Measurements from ENCODE around the gene SEZ6. TPM values are rescaled to one million over a fixed set of nuclear protein-coding genes. Genes with fewer than 3 reads are reported as not detected.

SEZ6 gene
- total RNA-seq, 2 experiments from 2014 or later = 0.31 TPM; not detected in 1

GRCh38 chr17:28975031-28975430 is 30.8 kb downstream of the SEZ6 start:
- H3K27ac ChIP-seq (ENCODE audit: low read depth in 1 of 2, low read length in 2 of 2) = no peak overlapping the region
- ChIA-PET CTCF (no interaction called here), POLR2A (no interaction called here)
- H3K4me3 ChIP-seq (ENCODE audit: low read length) = no peak overlapping the region
- H3K36me3 Mint-ChIP-seq (ENCODE audit: low read depth) = no peaks in the 10 kb centered on the region
- H3K9me3 Mint-ChIP-seq = no peaks in the 10 kb centered on the region
- H3K36me3 ChIP-seq (ENCODE audit: insufficient read depth, low read length) = no peaks in the 10 kb centered on the region
- no peak overlapping the region for H3K4me3 Mint-ChIP-seq
- intact Hi-C loops (cut with DNase I, micrococcal nuclease) = no loop called here
- H3K27ac Mint-ChIP-seq = no peak overlapping the region
- H3K27me3 Mint-ChIP-seq = no peaks in the 10 kb centered on the region
- TF ChIP-seq, protein P1, sequence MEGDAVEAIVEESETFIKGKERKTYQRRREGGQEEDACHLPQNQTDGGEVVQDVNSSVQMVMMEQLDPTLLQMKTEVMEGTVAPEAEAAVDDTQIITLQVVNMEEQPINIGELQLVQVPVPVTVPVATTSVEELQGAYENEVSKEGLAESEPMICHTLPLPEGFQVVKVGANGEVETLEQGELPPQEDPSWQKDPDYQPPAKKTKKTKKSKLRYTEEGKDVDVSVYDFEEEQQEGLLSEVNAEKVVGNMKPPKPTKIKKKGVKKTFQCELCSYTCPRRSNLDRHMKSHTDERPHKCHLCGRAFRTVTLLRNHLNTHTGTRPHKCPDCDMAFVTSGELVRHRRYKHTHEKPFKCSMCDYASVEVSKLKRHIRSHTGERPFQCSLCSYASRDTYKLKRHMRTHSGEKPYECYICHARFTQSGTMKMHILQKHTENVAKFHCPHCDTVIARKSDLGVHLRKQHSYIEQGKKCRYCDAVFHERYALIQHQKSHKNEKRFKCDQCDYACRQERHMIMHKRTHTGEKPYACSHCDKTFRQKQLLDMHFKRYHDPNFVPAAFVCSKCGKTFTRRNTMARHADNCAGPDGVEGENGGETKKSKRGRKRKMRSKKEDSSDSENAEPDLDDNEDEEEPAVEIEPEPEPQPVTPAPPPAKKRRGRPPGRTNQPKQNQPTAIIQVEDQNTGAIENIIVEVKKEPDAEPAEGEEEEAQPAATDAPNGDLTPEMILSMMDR (IDR thresholded peaks at IDR 0.05) = no peak
- H3K27me3 ChIP-seq (ENCODE audit: control insufficient read depth in 1 of 2, insufficient read depth in 2 of 2, low read length in 2 of 2) = no peaks in the 10 kb centered on the region
- ATAC-seq (ENCODE audit: poor library complexity) (no peak), DNase-seq (no peak)
- H3K4me1 Mint-ChIP-seq (ENCODE audit: low read depth) = no peaks in the 10 kb centered on the region
- H3K9me3 ChIP-seq (ENCODE audit: control insufficient read depth in 1 of 2, insufficient read depth in 1 of 2, low read length in 2 of 2) = no peaks in the 10 kb centered on the region
- H3K4me1 ChIP-seq (ENCODE audit: insufficient read depth, low read length) = no peaks in the 10 kb centered on the region

DNA sequence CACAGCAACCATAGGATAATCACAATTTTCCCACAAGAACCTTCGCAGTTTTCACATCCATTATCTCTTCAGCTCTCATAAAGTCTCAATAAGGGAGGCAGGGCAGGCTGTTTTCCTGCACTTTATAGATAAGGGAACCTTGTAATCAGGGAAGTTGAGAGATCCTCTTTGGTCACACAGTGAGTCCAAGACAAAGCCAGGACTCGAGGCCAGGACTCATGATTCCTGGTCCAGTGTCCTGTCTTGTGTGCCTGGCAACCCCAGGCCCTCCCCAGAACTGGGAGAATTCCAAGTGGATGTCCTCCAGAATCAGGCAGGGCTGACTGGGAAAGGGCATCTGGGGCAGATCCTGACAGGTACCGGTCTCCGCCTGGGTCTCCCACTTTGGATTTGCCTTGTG is 31.4 kb downstream of the SEZ6 start:
- Mint-ChIP-seq H3K4me3 (no peak overlapping the region), H3K4me1 (ENCODE audit: low read depth) (no peaks in the 10 kb centered on the region), H3K27ac (no peak overlapping the region), H3K36me3 (ENCODE audit: low read depth) (no peaks in the 10 kb centered on the region), H3K27me3 (no peaks in the 10 kb centered on the region), H3K9me3 (no peaks in the 10 kb centered on the region)
- Histone ChIP-seq H3K9me3 (ENCODE audit: control insufficient read depth in 1 of 2, insufficient read depth in 1 of 2, low read length in 2 of 2) (no peaks in the 10 kb centered on the region), H3K36me3 (ENCODE audit: insufficient read depth, low read length) (no peaks in the 10 kb centered on the region), H3K4me3 (ENCODE audit: low read length) (no peak overlapping the region), H3K4me1 (ENCODE audit: insufficient read depth, low read length) (no peaks in the 10 kb centered on the region), H3K27me3 (ENCODE audit: control insufficient read depth in 1 of 2, insufficient read depth in 2 of 2, low read length in 2 of 2) (no peaks in the 10 kb centered on the region), H3K27ac (ENCODE audit: low read depth in 1 of 2, low read length in 2 of 2) (no peak overlapping the region)
- intact Hi-C loops (cut with DNase I, micrococcal nuclease) = no loop called here
- TF ChIP-seq, protein P1 (IDR thresholded peaks at IDR 0.05) = no peak
- ATAC-seq (ENCODE audit: poor library complexity) (no peak), DNase-seq (no peak)
- CTCF ChIA-PET = no interaction called here
- POLR2A ChIA-PET = no interaction called here

- intact Hi-C loops (cut with DNase I, micrococcal nuclease) = no loop called here
- Histone ChIP-seq H3K4me3 (ENCODE audit: low read length) (no peak overlapping the region), H3K4me1 (ENCODE audit: insufficient read depth, low read length) (no peaks in the 10 kb centered on the region), H3K9me3 (ENCODE audit: control insufficient read depth in 1 of 2, insufficient read depth in 1 of 2, low read length in 2 of 2) (no peaks in the 10 kb centered on the region), H3K36me3 (ENCODE audit: insufficient read depth, low read length) (no peaks in the 10 kb centered on the region), H3K27ac (ENCODE audit: low read depth in 1 of 2, low read length in 2 of 2) (no peak overlapping the region), H3K27me3 (ENCODE audit: control insufficient read depth in 1 of 2, insufficient read depth in 2 of 2, low read length in 2 of 2) (no peaks in the 10 kb centered on the region)
- Mint-ChIP-seq H3K36me3 (ENCODE audit: low read depth) (no peaks in the 10 kb centered on the region), H3K27me3 (no peaks in the 10 kb centered on the region), H3K9me3 (no peaks in the 10 kb centered on the region), H3K27ac (no peak overlapping the region), H3K4me1 (ENCODE audit: low read depth) (no peaks in the 10 kb centered on the region), H3K4me3 (no peak overlapping the region)
- ChIA-PET POLR2A (no interaction called here), CTCF (no interaction called here)
- ATAC-seq (ENCODE audit: poor library complexity) (no peak), DNase-seq (no peak)
- TF ChIP-seq, protein P1 (IDR thresholded peaks at IDR 0.05) = no peak
Measured at GRCh38 chr17:28973425-28973824, 32.4 kb downstream of the SEZ6 start.

Measured in CD4-positive, alpha-beta T cell (primary cell).